RWPE2 (cell line): ENCODE results near the gene BICRAL.

ENCODE experiments used
- ATAC-seq: fragments of 200-7000 bp; cut with Tn5 transposase; 3 replicates; pipeline ENCODE4 v1.9.1; 2021; ENCODE audit warnings: low read depth
- DNase-seq: peaks from one replicate; pipeline ENCODE4 v3.0.0-alpha.2; 2020; ENCODE audit warnings: low spot score
- H3K27ac ChIP-seq: fragments of 450-650 bp; 2 replicates; pipeline ENCODE4 v1.5.1; 2017; ENCODE audit warnings: mild to moderate bottlenecking; ENCODE audit not compliant: poor library complexity, severe bottlenecking
- H3K27me3 ChIP-seq: fragments of 250-450 bp; sonication (Bioruptor Pico); 2 replicates; pipeline ENCODE4 v1.5.1; 2021; ENCODE audit warnings: mild to moderate bottlenecking, moderate library complexity; ENCODE audit not compliant: insufficient read depth, poor library complexity, severe bottlenecking
- H3K36me3 ChIP-seq: fragments of 250-450 bp; sonication (Bioruptor Pico); 2 replicates; pipeline ENCODE4 v1.5.1; 2020; ENCODE audit warnings: low read depth, mild to moderate bottlenecking, moderate library complexity
- H3K4me1 ChIP-seq: fragments of 250-450 bp; sonication (Bioruptor Pico); 2 replicates; pipeline ENCODE4 v1.5.1; 2021; ENCODE audit warnings: mild to moderate bottlenecking, moderate library complexity; ENCODE audit not compliant: insufficient read depth, poor library complexity, severe bottlenecking
- H3K4me3 ChIP-seq: fragments of 250-450 bp; sonication (Bioruptor Pico); 2 replicates; pipeline ENCODE4 v1.5.1; 2021; ENCODE audit warnings: mild to moderate bottlenecking, moderate library complexity; ENCODE audit not compliant: severe bottlenecking
- H3K9me3 ChIP-seq: fragments of 250-450 bp; sonication (Bioruptor Pico); 2 replicates; pipeline ENCODE4 v1.5.1; 2021; ENCODE audit warnings: mild to moderate bottlenecking, moderate library complexity; ENCODE audit not compliant: severe bottlenecking
- TF ChIP-seq, protein P1 (sequence below): fragments of 450-650 bp; IDR thresholded peaks from one replicate; pipeline ENCODE4 v1.5.1; 2017; ENCODE audit warnings: mild to moderate bottlenecking, moderate library complexity; ENCODE audit not compliant: poor library complexity, severe bottlenecking

Gene BICRAL

DNA sequence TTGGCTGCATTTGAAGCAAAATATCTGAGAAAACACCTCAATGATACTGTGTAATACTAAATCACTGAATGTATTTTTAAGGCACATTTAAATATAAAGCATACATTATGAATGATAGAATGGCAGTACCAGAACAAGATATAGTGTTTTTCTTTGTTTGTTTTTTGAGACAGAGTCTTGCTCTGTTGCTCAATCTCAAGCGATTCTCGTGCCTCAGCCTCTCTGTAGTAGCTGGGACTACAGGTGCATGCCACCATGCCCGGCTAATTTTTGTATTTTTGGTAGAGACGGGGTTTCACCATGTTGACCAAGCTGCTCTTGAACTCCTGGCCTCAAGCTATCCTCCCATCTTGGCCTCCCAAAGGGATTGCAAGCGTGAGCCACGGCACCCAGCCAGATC is 2.3 kb upstream of the BICRAL start:
- DNase-seq (no peak), ATAC-seq (no peak)
- Histone ChIP-seq H3K36me3 (0 out of 2 replicates have a peak, but pooled peaks cover 3% of the 10 kb centered on the region), H3K27me3 (no peaks in the 10 kb centered on the region), H3K27ac (no peak overlapping the region), H3K4me1 (peaks cover 16% of the 10 kb centered on the region), H3K4me3 (no peak overlapping the region), H3K9me3 (no peaks in the 10 kb centered on the region)
- TF ChIP-seq, protein P1, sequence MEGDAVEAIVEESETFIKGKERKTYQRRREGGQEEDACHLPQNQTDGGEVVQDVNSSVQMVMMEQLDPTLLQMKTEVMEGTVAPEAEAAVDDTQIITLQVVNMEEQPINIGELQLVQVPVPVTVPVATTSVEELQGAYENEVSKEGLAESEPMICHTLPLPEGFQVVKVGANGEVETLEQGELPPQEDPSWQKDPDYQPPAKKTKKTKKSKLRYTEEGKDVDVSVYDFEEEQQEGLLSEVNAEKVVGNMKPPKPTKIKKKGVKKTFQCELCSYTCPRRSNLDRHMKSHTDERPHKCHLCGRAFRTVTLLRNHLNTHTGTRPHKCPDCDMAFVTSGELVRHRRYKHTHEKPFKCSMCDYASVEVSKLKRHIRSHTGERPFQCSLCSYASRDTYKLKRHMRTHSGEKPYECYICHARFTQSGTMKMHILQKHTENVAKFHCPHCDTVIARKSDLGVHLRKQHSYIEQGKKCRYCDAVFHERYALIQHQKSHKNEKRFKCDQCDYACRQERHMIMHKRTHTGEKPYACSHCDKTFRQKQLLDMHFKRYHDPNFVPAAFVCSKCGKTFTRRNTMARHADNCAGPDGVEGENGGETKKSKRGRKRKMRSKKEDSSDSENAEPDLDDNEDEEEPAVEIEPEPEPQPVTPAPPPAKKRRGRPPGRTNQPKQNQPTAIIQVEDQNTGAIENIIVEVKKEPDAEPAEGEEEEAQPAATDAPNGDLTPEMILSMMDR, result no peak

DNA sequence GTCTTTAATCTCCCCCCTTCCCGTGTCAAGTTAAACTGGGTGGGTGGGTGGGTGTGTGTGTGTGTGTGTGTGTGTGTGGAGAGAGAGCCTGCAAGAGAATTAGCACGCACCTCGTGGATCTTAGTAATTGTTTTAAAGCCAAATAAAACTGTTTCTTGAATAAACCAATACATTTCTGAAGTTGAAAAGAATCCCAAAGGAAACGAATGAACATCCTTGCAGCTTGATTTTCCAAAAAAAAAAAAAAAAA is 381 bp upstream of the BICRAL start:
- H3K27me3 ChIP-seq, result no peaks in the 10 kb centered on the region
- DNase-seq (no peak), ATAC-seq (no peak)
- H3K9me3 ChIP-seq, result no peaks in the 10 kb centered on the region
- H3K4me1 ChIP-seq, result peaks cover 16% of the 10 kb centered on the region
- peak overlapping the region; percentile 99 for H3K4me3 ChIP-seq
- 0 out of 2 replicates have a peak, but pooled peaks cover 3% of the 10 kb centered on the region for H3K36me3 ChIP-seq
- peak overlapping the region; percentile 88 for H3K27ac ChIP-seq
- TF ChIP-seq, protein P1, result no peak

DNA sequence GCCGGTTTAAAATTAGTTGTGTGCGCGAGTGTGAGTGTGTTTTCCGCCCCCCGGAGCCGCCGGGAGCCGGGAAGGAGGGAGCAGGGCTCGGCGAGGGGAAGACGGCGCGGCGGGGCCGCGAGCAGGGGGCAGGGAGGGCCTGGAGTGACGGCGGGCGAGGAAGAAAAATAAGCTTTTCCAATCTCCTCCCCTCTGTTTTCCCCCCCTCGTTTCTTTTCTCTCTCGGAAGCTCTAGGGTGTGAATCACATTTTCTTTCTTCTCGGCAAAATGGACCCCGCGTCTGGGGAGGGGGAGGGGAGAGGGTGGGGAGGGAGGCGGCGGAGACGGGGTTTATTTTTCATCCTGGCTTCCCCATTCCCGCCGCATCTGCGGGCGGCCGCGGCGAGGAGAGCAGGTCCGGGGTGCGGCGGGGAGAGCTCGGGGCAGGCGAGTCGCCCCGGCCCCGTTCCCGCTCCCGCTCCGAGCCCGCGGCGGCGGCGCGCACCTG is 881 bp downstream of the BICRAL start:
- peak; percentile 67 for DNase-seq

DNA sequence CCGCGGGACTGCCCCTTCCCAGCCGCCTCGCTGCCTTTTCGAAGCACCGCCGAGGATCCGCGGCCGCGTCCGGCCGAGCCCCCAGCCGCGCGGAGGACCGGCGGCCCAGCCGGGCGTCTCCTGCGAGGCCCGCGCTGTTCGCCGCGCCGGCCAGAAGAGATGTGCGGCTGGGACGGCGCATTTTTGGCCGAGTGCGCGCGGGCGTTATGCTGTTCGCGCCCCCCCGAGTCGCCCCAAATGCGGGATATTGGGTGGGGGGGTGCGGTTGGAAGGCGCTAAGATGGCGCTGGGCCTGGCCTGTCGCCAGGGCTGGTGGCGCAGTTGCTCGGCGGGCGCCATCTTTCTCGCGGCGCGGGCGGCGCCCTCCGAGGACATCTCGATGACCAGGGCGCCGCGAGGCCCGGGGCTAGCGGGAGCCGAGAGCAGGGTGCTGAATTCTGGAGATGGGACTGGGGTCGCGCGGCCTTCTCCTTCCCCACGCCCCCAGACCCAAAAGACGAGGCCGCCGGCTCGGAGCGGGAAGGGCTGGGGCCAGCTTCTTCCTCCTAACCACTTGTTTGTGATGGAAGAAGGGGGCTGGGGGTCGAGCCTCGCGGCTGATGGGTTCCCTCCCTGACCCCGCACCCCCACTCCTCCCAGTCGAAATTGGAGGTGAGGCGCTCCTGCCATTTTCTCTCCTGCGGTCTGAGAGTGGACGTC is 1.5 kb downstream of the BICRAL start:
- TF ChIP-seq, protein P1, result no peak
- H3K27me3 ChIP-seq, result no peaks in the 10 kb centered on the region
- no peaks in the 10 kb centered on the region for H3K36me3 ChIP-seq
- DNase-seq (peak; percentile 57), ATAC-seq (peak; percentile 48)
- H3K4me3 ChIP-seq, result peak overlapping the region; percentile 99
- peak overlapping the region; percentile 88 for H3K27ac ChIP-seq
- H3K9me3 ChIP-seq, result no peaks in the 10 kb centered on the region
- H3K4me1 ChIP-seq, result peaks cover 7% of the 10 kb centered on the region

More for the DNA sequence above, 881 bp downstream of the BICRAL start:
- Histone ChIP-seq H3K9me3 (no peaks in the 10 kb centered on the region), H3K4me3 (peak overlapping the region; percentile 99), H3K4me1 (peaks cover 8% of the 10 kb centered on the region), H3K27me3 (no peaks in the 10 kb centered on the region), H3K27ac (peak overlapping the region; percentile 88), H3K36me3 (no peaks in the 10 kb centered on the region)
- ATAC-seq, result peak; percentile 57
- TF ChIP-seq, protein P1, result no peak
